Neural cell (in vitro differentiated cells): Measurements from ENCODE around the gene DNER. TPM values are rescaled to one million over a fixed set of nuclear protein-coding genes. Genes with fewer than 3 reads are reported as not detected.

Experiments
- H2AFZ ChIP-seq: fragments of 200-600, 300-800 bp; sonication (generic), shearing (Covaris generic); 2 replicates; pipeline ENCODE4 v1.6.0; 2014; ENCODE audit warnings: low read depth, mild to moderate bottlenecking, antibody characterized with exemption, low read length, moderate library complexity
- H3F3A ChIP-seq: fragments of 200-600 bp; shearing (Covaris generic); 2 replicates; pipeline ENCODE4 v1.6.1; 2016; ENCODE audit warnings: mild to moderate bottlenecking, moderate library complexity, mixed read lengths, antibody characterized with exemption, low read length; ENCODE audit not compliant: insufficient read depth, poor library complexity, severe bottlenecking
- H3K27ac ChIP-seq: fragments of 200-600, 300-800 bp; sonication (generic), shearing (Covaris generic); 2 replicates; pipeline ENCODE4 v1.5.1; 2014; ENCODE audit warnings: mild to moderate bottlenecking, low read length, moderate library complexity
- H3K27me3 ChIP-seq: fragments of 300-800, 200-600 bp; sonication (generic), shearing (Covaris generic); 2 replicates; pipeline ENCODE4 v1.6.0; 2014; ENCODE audit warnings: mild to moderate bottlenecking, low read depth, low read length, moderate library complexity; ENCODE audit not compliant: insufficient read depth
- H3K36me3 ChIP-seq: fragments of 300-800, 200-600 bp; sonication (generic), shearing (Covaris generic); 2 replicates; pipeline ENCODE4 v1.5.1; 2014; ENCODE audit warnings: mild to moderate bottlenecking, antibody characterized with exemption, low read length, moderate library complexity; ENCODE audit not compliant: insufficient read depth
- H3K4me2 ChIP-seq: fragments of 300-800, 200-600 bp; sonication (generic), shearing (Covaris generic); 2 replicates; pipeline ENCODE4 v1.6.0; 2014; ENCODE audit warnings: mild to moderate bottlenecking, low read length
- H3K4me3 ChIP-seq: fragments of 300-800, 200-600 bp; sonication (generic), shearing (Covaris generic); 2 replicates; pipeline ENCODE4 v1.5.1; 2014; ENCODE audit warnings: mild to moderate bottlenecking, low read length, moderate library complexity
- H3K79me2 ChIP-seq: fragments of 200-600 bp; shearing (Covaris generic); replicated peaks from 2 replicates; pipeline ENCODE4 v1.6.0; 2014; ENCODE audit warnings: mild to moderate bottlenecking, low read length, moderate library complexity; ENCODE audit not compliant: insufficient read depth
- H3K9ac ChIP-seq: fragments of 300-800, 200-600 bp; sonication (generic), shearing (Covaris generic); 2 replicates; pipeline ENCODE4 v1.6.1; 2016; ENCODE audit warnings: mild to moderate bottlenecking, low read length, mixed read lengths
- H3K9me2 ChIP-seq: fragments of 200-600 bp; shearing (Covaris generic); 2 replicates; pipeline ENCODE4 v1.6.1; 2016; ENCODE audit warnings: mild to moderate bottlenecking, low read length, mixed read lengths; ENCODE audit not compliant: insufficient read depth
- H3K9me3 ChIP-seq: fragments of 200-600, 300-800 bp; sonication (generic), shearing (Covaris generic); 2 replicates; pipeline ENCODE4 v1.6.1; 2016; ENCODE audit warnings: mild to moderate bottlenecking, mixed run types, low read length, moderate library complexity, mixed read lengths
- H4K20me1 ChIP-seq: fragments of 200-600 bp; shearing (Covaris generic); 2 replicates; pipeline ENCODE4 v1.6.1; 2016; ENCODE audit warnings: mild to moderate bottlenecking, mixed run types; ENCODE audit not compliant: insufficient read depth
- EP300 ChIP-seq: fragments of 450-650 bp; conservative IDR thresholded peaks from 2 replicates; pipeline ENCODE4 v1.6.1; 2014; ENCODE audit warnings: antibody characterized with exemption, mild to moderate bottlenecking, moderate library complexity; ENCODE audit not compliant: poor library complexity, severe bottlenecking
- EZH2 ChIP-seq: fragments of 200-600, 300-800 bp; shearing (Covaris generic), sonication (generic); IDR thresholded peaks from 2 replicates; pipeline ENCODE4 v1.6.1; 2014; ENCODE audit warnings: antibody characterized with exemption, low read length, borderline replicate concordance, mild to moderate bottlenecking; ENCODE audit not compliant: insufficient read depth, poor library complexity, severe bottlenecking
- MXI1 ChIP-seq: fragments of 450-650 bp; conservative IDR thresholded peaks from 2 replicates; pipeline ENCODE4 v1.6.1; 2014; ENCODE audit warnings: antibody characterized with exemption, mild to moderate bottlenecking; ENCODE audit not compliant: poor library complexity, severe bottlenecking
- POLR2AphosphoS5 ChIP-seq: IDR thresholded peaks from 2 replicates; pipeline ENCODE4 v1.6.1; 2012
- RAD21 ChIP-seq: fragments of 450-650 bp; conservative IDR thresholded peaks from 2 replicates; pipeline ENCODE4 v1.6.1; 2014; ENCODE audit warnings: antibody characterized with exemption, mild to moderate bottlenecking, moderate library complexity
- REST ChIP-seq: IDR thresholded peaks from 2 replicates; pipeline ENCODE4 v1.6.1; 2012; ENCODE audit warnings: borderline replicate concordance
- SMC3 ChIP-seq: fragments of 450-650 bp; conservative IDR thresholded peaks from 2 replicates; pipeline ENCODE4 v1.6.1; 2014; ENCODE audit warnings: antibody characterized with exemption, mild to moderate bottlenecking, moderate library complexity; ENCODE audit not compliant: poor library complexity
- TAF1 ChIP-seq: IDR thresholded peaks from 2 replicates; pipeline ENCODE4 v1.6.1; 2012; ENCODE audit warnings: low read depth
- polyA plus RNA-seq: library from polyadenylated mRNA; depleted of rRNA; stranded (reverse); fragments of >200 nt; gene quantifications from 2 replicates; pipeline ENCODE4 v1.2.3, GENCODE V29; 2014
- TF ChIP-seq, protein P1 (sequence below): fragments of 450-650 bp; IDR thresholded peaks from 2 replicates; pipeline ENCODE4 v1.5.1; 2014; ENCODE audit warnings: antibody characterized with exemption, mild to moderate bottlenecking, moderate library complexity; ENCODE audit not compliant: poor library complexity, severe bottlenecking

DNER gene
- polyA plus RNA-seq, 1 donor from 2014 or later: 310 TPM

DNA sequence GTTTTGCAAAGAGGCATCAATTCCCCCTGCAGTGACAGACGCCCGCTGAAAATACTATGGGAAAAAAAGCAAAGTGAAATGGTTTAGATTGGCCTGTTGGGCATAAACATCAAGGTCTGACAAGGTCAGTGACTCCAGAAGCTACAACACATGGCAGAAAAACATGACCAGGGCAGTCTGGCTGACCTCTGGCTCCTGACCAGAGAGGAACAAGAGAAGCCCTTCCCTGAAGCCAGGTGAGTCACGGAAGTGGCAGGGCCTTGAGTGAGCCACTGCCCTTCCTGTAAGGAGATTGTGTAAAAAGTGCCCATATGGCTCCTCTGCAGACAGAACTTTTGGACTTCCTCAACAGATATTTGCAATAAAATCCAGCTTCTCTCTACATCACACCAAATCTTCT, 72.0 kb downstream of the DNER start:
- no peaks in the 10 kb centered on the region for H3K9me2 ChIP-seq
- TF ChIP-seq EP300: no peak
- TF ChIP-seq, protein P1, sequence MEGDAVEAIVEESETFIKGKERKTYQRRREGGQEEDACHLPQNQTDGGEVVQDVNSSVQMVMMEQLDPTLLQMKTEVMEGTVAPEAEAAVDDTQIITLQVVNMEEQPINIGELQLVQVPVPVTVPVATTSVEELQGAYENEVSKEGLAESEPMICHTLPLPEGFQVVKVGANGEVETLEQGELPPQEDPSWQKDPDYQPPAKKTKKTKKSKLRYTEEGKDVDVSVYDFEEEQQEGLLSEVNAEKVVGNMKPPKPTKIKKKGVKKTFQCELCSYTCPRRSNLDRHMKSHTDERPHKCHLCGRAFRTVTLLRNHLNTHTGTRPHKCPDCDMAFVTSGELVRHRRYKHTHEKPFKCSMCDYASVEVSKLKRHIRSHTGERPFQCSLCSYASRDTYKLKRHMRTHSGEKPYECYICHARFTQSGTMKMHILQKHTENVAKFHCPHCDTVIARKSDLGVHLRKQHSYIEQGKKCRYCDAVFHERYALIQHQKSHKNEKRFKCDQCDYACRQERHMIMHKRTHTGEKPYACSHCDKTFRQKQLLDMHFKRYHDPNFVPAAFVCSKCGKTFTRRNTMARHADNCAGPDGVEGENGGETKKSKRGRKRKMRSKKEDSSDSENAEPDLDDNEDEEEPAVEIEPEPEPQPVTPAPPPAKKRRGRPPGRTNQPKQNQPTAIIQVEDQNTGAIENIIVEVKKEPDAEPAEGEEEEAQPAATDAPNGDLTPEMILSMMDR: no peak
- TF ChIP-seq EZH2: no peak
- no peak for TF ChIP-seq POLR2AphosphoS5
- H3K9ac ChIP-seq: no peak overlapping the region
- H3K27ac ChIP-seq: no peak overlapping the region
- H3K36me3 ChIP-seq: no peaks in the 10 kb centered on the region
- H3K4me2 ChIP-seq: no peak overlapping the region
- H3K9me3 ChIP-seq: no peaks in the 10 kb centered on the region
- no peaks in the 10 kb centered on the region for H3F3A ChIP-seq
- no peak overlapping the region for H3K4me3 ChIP-seq
- H3K27me3 ChIP-seq: no peaks in the 10 kb centered on the region
- no peak overlapping the region for H2AFZ ChIP-seq
- no peaks in the 10 kb centered on the region for H4K20me1 ChIP-seq
- no peaks in the 10 kb centered on the region for H3K79me2 ChIP-seq

- TF ChIP-seq, protein P1: peak; percentile 48
- TF ChIP-seq EP300 (no peak), MXI1 (no peak), RAD21 (peak; percentile 45), TAF1 (no peak), EZH2 (no peak), POLR2AphosphoS5 (no peak), REST (no peak), SMC3 (peak; percentile 45)
- Histone ChIP-seq H3K9ac (no peak overlapping the region), H3K4me3 (no peak overlapping the region)
Observed at GRCh38 chr2:229641676-229642075, 72.7 kb downstream of the DNER start.

More at GRCh38 chr2:229641676-229642075, 72.7 kb downstream of the DNER start:
- Histone ChIP-seq H4K20me1 (no peaks in the 10 kb centered on the region), H3K27ac (no peak overlapping the region), H2AFZ (no peak overlapping the region), H3F3A (no peaks in the 10 kb centered on the region), H3K9me3 (no peaks in the 10 kb centered on the region), H3K79me2 (peaks cover 4% of the 10 kb centered on the region), H3K9me2 (no peaks in the 10 kb centered on the region), H3K4me2 (no peak overlapping the region), H3K36me3 (no peaks in the 10 kb centered on the region), H3K27me3 (no peaks in the 10 kb centered on the region)
